Measurements from ENCODE around the gene TMOD1. TPM values are rescaled to one million over a fixed set of nuclear protein-coding genes. Genes with fewer than 3 reads are reported as not detected.

The TMOD1 gene
- total and polyA plus RNA-seq, 4 donors: 2.4 to 7.9 (median 5.2) TPM

GRCh38 chr9:97568461-97569275 is 67.2 kb downstream of the TMOD1 start:
- DNase-seq (no peak), ATAC-seq (ENCODE audit: insufficient read depth, low FRiP score) (no peak)
- Histone ChIP-seq H3K9me3 (ENCODE audit: control insufficient read depth in 4 of 4, insufficient read depth in 3 of 4, low read length in 3 of 4) (peaks cover 0 to 3% (median 0%) of the 10 kb centered on the region in 4 donors), H3K27me3 (ENCODE audit: control insufficient read depth in 3 of 3, insufficient read depth in 3 of 3, low read length in 2 of 3) (peaks cover 0 to 2% (median 0%) of the 10 kb centered on the region in 3 donors), H3K27ac (ENCODE audit: low read depth in 1 of 2, low read length in 1 of 2) (no peak overlapping the region), H3K4me1 (ENCODE audit: control insufficient read depth in 5 of 5, insufficient read depth in 5 of 5, low read length in 5 of 5) (peaks cover 0 to 16% (median 0%) of the 10 kb centered on the region in 5 donors), H3K36me3 (ENCODE audit: control insufficient read depth in 4 of 4, insufficient read depth in 4 of 4, low read length in 4 of 4) (peaks cover 0 to 14% (median 0%) of the 10 kb centered on the region in 4 donors), H3K4me3 (no peak overlapping the region), H3K9ac (ENCODE audit: insufficient read depth in 1 of 2, low read length in 2 of 2) (no peak overlapping the region)
- no peak for TF ChIP-seq CTCF (IDR thresholded peaks at IDR 0.05; ENCODE audit: control extremely low read depth, extremely low read depth)
- WGBS, 2 donors: 96% methylated on average over 11 of the region's 11 CpGs

- Histone ChIP-seq H3K27ac (ENCODE audit: low read depth in 1 of 2, low read length in 1 of 2) (peak overlapping the region in 1 of 2 donors; percentile 28), H3K9ac (ENCODE audit: insufficient read depth in 1 of 2, low read length in 2 of 2) (no peak overlapping the region), H3K27me3 (ENCODE audit: control insufficient read depth in 3 of 3, insufficient read depth in 3 of 3, low read length in 2 of 3) (peaks cover 0 to 2% (median 0%) of the 10 kb centered on the region in 3 donors), H3K9me3 (ENCODE audit: control insufficient read depth in 4 of 4, insufficient read depth in 3 of 4, low read length in 3 of 4) (no peaks in the 10 kb centered on the region), H3K4me3 (no peak overlapping the region), H3K4me1 (ENCODE audit: control insufficient read depth in 5 of 5, insufficient read depth in 5 of 5, low read length in 5 of 5) (peaks cover 0 to 5% (median 0%) of the 10 kb centered on the region in 5 donors), H3K36me3 (ENCODE audit: control insufficient read depth in 4 of 4, insufficient read depth in 4 of 4, low read length in 4 of 4) (peaks cover 0 to 17% (median 0%) of the 10 kb centered on the region in 4 donors)
- DNase-seq (no peak), ATAC-seq (ENCODE audit: insufficient read depth, low FRiP score) (no peak)
- TF ChIP-seq CTCF (IDR thresholded peaks at IDR 0.05; ENCODE audit: control extremely low read depth, extremely low read depth): no peak
- 94% methylated on average over 6 of the region's 6 CpGs for WGBS, 2 donors
These were observed 69.4 kb downstream of the TMOD1 start for GRCh38 chr9:97570899-97571298.

- no peak for ATAC-seq (ENCODE audit: insufficient read depth, low FRiP score)
- WGBS, 2 donors: 87% methylated on average over 1 of the region's 1 CpG
- no peak overlapping the region for H3K9ac ChIP-seq (ENCODE audit: insufficient read depth in 1 of 2, low read length in 2 of 2)
- H3K36me3 ChIP-seq (ENCODE audit: control insufficient read depth in 4 of 4, insufficient read depth in 4 of 4, low read length in 4 of 4): peaks cover 0 to 17% (median 0%) of the 10 kb centered on the region in 4 donors
- no peak overlapping the region for H3K4me3 ChIP-seq
- H3K4me1 ChIP-seq (ENCODE audit: control insufficient read depth in 5 of 5, insufficient read depth in 5 of 5, low read length in 5 of 5): peaks cover 0 to 5% (median 0%) of the 10 kb centered on the region in 5 donors
- H3K27me3 ChIP-seq (ENCODE audit: control insufficient read depth in 3 of 3, insufficient read depth in 3 of 3, low read length in 2 of 3): peaks cover 0 to 2% (median 0%) of the 10 kb centered on the region in 3 donors
- DNase-seq: no peak
- TF ChIP-seq CTCF (IDR thresholded peaks at IDR 0.05; ENCODE audit: control extremely low read depth, extremely low read depth): no peak
- peak overlapping the region in 1 of 2 donors; percentile 28 for H3K27ac ChIP-seq (ENCODE audit: low read depth in 1 of 2, low read length in 1 of 2)
- no peaks in the 10 kb centered on the region for H3K9me3 ChIP-seq (ENCODE audit: control insufficient read depth in 4 of 4, insufficient read depth in 3 of 4, low read length in 3 of 4)
These were observed 70.2 kb downstream of the TMOD1 start for GRCh38 chr9:97571664-97572063.

All from lung (tissue), 12 donors.